HT1080 (cell line): Measurements from ENCODE around the gene CMTM7. TPM values are rescaled to one million over a fixed set of nuclear protein-coding genes. Genes with fewer than 3 reads are reported as not detected.
"Not testable (repeated sequence)": the region's sequence is repeated elsewhere in the genome, so short reads cannot be mapped to it uniquely, and the experiment has no call there.

ENCODE experiments used
- DNase-seq: peaks from one replicate; pipeline ENCODE4 v3.0.0-alpha.2; 2015; ENCODE audit warnings: low read depth
- total RNA-seq: library from RNA; depleted of rRNA; stranded (reverse); fragments of >200 nt; shearing (Covaris generic); gene quantifications from 2 replicates; pipeline ENCODE4 v1.2.3, GENCODE V29; 2014

Gene CMTM7
- total RNA-seq, 1 experiment from 2014 or later, result 57.9 TPM

- DNase-seq, result no peak
These were observed 64.9 kb downstream of the CMTM7 start for GRCh38 chr3:32456429-32457130.

GRCh38 chr3:32457971-32458471, 66.4 kb downstream of the CMTM7 start:
- no peak for DNase-seq

- no peak for DNase-seq
These were observed 67.8 kb downstream of the CMTM7 start for GRCh38 chr3:32459450-32459849.

DNA sequence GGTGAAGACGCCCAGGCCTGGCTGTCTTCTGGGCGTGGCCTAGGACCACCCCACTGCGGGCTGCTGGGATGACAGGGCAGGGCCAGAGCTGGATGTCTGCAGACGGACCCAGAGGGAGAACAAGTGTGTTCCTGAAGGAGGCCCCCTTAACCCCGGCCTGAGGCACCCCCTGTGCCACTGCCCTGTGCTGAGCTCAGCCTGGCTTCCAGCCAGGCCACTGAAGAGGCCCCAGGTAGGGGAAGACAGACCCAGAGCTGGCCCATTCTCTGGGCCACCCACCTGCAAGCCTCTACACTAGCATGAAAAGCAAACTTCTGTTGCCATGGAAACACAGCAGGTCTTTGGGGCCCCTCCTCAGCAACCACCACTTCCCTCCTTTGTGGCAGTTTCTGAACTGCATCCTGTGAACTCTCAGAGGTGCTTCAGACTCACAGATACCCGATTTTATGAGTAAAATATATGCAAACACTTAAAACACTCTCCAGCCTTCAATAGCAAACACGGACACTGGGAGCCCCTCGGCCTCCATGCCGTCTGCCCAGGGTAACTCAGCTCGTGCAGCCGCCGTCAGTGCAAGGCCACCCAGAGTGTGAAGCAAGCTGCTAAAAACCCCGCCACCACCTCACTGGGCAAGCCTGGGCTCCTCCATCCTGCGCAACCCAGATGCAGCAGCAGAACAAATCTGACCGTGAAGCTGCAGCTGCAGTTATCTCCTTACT, 68.5 kb downstream of the CMTM7 start:
- DNase-seq, result no peak

- not testable (repeated sequence) for DNase-seq
These were observed 69.3 kb downstream of the CMTM7 start for GRCh38 chr3:32460817-32461496.

DNA sequence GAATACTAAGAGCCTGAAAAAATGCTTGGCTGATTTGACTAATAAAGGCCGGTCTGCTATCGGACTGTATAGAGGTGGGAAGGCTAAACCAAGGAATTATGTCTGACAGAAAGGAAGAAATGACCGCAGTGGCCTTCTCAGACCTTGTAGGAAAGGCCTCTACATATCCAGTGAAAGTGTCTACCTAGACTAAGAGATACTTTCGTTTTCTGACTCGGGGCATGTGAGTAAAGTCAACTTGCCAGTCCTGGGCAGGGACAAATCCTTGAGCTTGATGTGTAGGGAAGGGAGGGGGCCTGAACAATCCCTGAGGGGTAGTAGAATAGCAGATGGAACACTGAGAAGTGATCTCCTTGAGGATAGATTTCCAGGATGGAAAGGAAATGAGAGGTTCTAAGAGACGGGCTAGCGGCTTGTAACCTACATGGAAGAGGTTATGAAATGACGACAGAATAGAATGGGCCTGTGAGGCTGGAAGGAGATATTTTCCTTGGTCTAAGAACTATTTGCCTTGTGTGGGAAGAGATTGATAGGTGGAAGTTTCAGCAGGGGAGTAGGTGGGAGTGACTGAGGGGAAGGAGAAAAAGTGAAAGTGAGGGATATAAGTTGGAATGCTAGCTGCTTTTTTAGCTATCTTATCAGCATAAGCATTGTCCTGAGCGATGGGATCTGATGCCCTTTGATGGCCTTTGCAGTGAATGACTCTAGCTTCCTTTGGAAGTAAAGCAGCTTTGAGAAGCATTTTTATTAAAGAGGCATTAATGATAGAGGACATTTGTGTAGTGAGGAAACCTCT, 70.7 kb downstream of the CMTM7 start:
- DNase-seq, result not testable (repeated sequence)

DNA sequence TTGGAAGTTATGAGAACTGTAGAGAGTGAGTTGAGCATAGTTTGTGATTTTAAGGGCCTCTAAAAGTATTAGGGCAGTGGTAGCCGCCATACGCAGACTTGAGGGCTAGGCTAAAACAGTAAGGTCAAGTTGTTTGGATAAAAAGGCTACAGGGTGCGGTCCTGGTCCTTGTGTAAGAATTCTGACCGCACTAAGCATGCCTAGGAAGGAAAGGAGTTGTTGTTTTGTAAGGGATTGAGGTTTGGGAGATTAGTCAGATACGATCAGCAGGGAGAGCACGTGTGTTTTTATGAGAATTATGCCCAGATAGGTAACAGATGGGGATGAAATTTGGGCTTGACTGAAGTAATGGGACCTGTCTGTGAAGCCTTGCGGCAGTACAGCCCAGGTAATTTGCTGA, 71.8 kb downstream of the CMTM7 start:
- DNase-seq, result not testable (repeated sequence)

DNA sequence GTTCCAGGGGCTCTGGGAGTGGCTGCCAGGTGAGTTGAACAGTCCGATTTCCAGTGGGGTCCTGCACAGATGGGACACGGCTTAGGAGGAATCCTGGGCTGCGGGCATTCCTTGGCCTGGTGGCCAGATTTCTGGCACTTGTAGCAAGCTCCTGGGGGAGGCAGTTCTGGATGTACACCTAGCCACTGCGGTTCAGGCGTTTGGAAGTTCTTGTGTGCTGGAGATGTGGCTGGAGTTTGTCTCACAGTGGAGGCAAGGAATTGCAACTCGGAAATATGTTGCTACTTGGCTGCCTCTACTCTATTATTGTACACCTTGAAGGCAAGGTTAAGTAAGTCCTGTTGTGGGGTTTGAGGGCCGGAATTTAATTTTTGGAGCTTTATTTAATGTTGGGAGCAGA, 73.1 kb downstream of the CMTM7 start:
- not testable (repeated sequence) for DNase-seq

DNA sequence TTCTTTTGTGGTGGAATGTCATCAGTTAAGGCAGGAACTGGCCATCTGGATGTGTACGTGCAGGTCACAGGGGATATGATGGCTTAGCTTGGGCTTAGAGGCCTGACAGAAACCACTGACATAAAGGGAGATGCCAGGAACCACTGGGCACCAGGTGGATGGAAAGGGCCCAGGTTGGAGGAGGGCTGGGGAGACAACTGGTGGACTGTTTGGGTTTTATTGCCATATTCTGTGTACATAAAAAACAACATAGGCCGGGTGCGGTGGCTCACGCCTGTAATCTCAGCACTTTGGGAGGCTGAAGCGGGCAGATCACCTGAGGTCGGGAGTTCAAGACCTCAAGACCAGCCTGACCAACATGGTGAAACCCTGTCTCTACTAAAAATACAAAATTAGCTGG, 75.2 kb downstream of the CMTM7 start:
- DNase-seq, result not testable (repeated sequence)

GRCh38 chr3:32467333-32468070, 75.8 kb downstream of the CMTM7 start:
- DNase-seq, result peak; percentile 61

- no peak for DNase-seq
These were observed 77.7 kb downstream of the CMTM7 start for GRCh38 chr3:32469151-32469874.

- DNase-seq, result no peak
These were observed 78.7 kb downstream of the CMTM7 start for GRCh38 chr3:32470362-32470761.

GRCh38 chr3:32471246-32471645, 79.6 kb downstream of the CMTM7 start:
- no peak for DNase-seq

DNA sequence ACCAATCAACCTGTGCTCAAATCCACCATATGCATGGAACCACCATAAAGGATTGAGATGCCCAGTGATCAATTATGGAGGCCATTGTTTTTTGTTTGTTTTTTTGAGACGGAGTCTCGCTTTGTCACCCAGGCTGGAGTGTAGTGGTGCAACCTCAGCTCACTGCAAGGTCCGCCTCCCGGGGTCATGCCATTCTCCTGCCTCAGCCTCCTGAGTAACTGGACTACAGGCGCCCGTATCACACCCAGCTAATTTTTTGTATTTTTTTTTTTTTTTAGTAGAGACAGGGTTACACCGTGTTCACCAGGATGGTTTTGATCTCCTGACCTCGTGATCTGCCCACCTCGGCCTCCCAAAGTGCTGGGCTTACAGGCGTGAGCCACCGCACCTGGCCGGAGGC, 80.5 kb downstream of the CMTM7 start:
- not testable (repeated sequence) for DNase-seq

DNA sequence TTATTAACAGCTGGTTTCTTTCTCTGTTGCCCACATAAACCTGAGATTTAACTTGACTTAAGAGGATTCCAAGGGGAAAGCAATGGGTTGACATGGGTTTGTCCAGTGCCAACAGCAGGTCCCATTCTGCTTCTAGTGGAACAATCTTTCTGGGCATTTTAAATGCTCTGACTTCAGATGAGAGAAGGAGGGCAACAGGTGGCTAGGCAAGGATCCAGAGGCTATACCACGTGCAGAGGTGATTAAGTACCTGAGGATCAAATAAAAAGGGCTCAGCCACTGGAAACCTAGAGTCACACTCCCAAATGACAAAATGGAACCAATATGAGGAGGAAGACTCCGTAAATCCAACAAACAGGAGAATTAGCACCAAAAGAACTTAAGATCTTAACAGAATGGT, 82.5 kb downstream of the CMTM7 start:
- DNase-seq, result no peak

GRCh38 chr3:32480604-32481003, 89.0 kb downstream of the CMTM7 start:
- no peak for DNase-seq

GRCh38 chr3:32481791-32482631, 90.4 kb downstream of the CMTM7 start:
- DNase-seq, result no peak

- no peak for DNase-seq
These were observed 91.0 kb downstream of the CMTM7 start for GRCh38 chr3:32482693-32483092.

DNA sequence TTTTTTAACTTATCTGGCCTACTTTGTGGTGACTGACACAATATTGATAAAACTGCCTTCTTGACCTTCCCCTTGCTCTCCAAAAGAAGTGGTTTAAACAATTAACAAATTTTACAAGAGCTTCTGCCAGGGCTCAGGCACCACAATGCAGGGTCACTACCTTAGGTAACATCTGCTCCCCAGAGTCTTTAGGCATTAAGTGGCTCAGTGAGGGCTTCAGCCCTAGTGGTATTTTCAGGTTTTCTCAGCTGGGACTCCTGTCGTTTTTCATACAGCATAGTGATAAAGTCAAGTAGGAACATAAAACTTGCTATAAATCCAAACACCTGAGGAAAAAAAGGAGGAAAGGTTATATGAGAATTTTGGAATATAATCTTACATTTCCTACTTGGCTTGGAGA, 92.1 kb downstream of the CMTM7 start:
- no peak for DNase-seq
